IMR-90 (cell line): Measurements from ENCODE around the gene E2F4. TPM values are rescaled to one million over a fixed set of nuclear protein-coding genes. Genes with fewer than 3 reads are reported as not detected.
A peak's percentile ranks its signal among the peaks of the same experiment; 100 is the strongest.

Experiments used
- ATAC-seq: fragments of 200-7000 bp; cut with Tn5 transposase; 2 replicates; pipeline ENCODE4 v1.9.1; 2020; ENCODE audit warnings: low read depth, mild to moderate bottlenecking, moderate library complexity
- BruUV-seq: library from RNA; stranded (reverse); fragments of 400-500 nt; replicated peaks from 2 replicates; lab custom pipeline; 2021; lab: Mats Ljungman, UMichigan
- CTCF ChIA-PET: fragments of 300-600 bp; formaldehyde crosslinking; extraction: SDS; loops from one replicate; lab custom pipeline; 2021; ENCODE audit warnings: antibody characterized with exemption; lab: Yijun Ruan, JAX
- POLR2A ChIA-PET: fragments of 300-600 bp; sonication (Branson Sonifier 250); formaldehyde crosslinking; loops from one replicate; lab custom pipeline; 2022; ENCODE audit warnings: antibody characterized with exemption; ENCODE audit not compliant: unreplicated experiment; lab: Charles Lee
- DNase-seq: peaks from one replicate; pipeline ENCODE4 v3.0.0; 2013
- H2AFZ ChIP-seq: replicated peaks from 2 replicates; pipeline ENCODE3; 2013; ENCODE audit warnings: low read length, mild to moderate bottlenecking; ENCODE audit not compliant: poor library complexity
- H2AK5ac ChIP-seq: 2 replicates; pipeline ENCODE4 v1.6.1; 2013; ENCODE audit warnings: low read depth, low read length, inconsistent platforms
- H2AK9ac ChIP-seq: replicated peaks from 2 replicates; pipeline ENCODE3; 2013; ENCODE audit warnings: mild to moderate bottlenecking, low read depth, low read length, moderate library complexity; ENCODE audit not compliant: poor library complexity
- H2BK120ac ChIP-seq: 2 replicates; pipeline ENCODE4 v1.6.1; 2013; ENCODE audit warnings: low read depth, low read length, inconsistent platforms
- H2BK15ac ChIP-seq: 3 replicates; pipeline ENCODE4 v1.6.1; 2013; ENCODE audit warnings: low read depth, low read length, inconsistent platforms
- H2BK20ac ChIP-seq: 2 replicates; pipeline ENCODE4 v1.6.1; 2013; ENCODE audit warnings: low read depth, mild to moderate bottlenecking, inconsistent platforms, low read length, moderate library complexity
- H2BK5ac ChIP-seq: 2 replicates; pipeline ENCODE4 v1.6.1; 2013; ENCODE audit warnings: mild to moderate bottlenecking, low read depth, low read length, inconsistent platforms; ENCODE audit not compliant: poor library complexity, severe bottlenecking
- H3K14ac ChIP-seq: replicated peaks from 2 replicates; pipeline ENCODE4 v1.6.1; 2013; ENCODE audit warnings: low read depth, low read length, inconsistent platforms
- H3K18ac ChIP-seq: 2 replicates; pipeline ENCODE4 v1.6.1; 2013; ENCODE audit warnings: low read depth, low read length, control low read depth
- H3K23ac ChIP-seq: 2 replicates; pipeline ENCODE4 v1.6.1; 2013; ENCODE audit warnings: low read depth, low read length, inconsistent platforms
- H3K27ac ChIP-seq: 2 replicates; pipeline ENCODE4 v1.5.1; 2013; ENCODE audit warnings: mild to moderate bottlenecking, control low read depth, low read length; ENCODE audit not compliant: insufficient read depth
- H3K27me3 ChIP-seq: 2 replicates; pipeline ENCODE4 v1.6.1; 2013; ENCODE audit warnings: low read length; ENCODE audit not compliant: control insufficient read depth, insufficient read depth
- H3K36me3 ChIP-seq: 2 replicates; pipeline ENCODE4 v1.6.1; 2013; ENCODE audit warnings: low read length, mixed read lengths; ENCODE audit not compliant: control insufficient read depth, insufficient read depth
- H3K4ac ChIP-seq: 2 replicates; pipeline ENCODE4 v1.6.1; 2013; ENCODE audit warnings: low read depth, low read length, inconsistent platforms
- H3K4me1 ChIP-seq: 2 replicates; pipeline ENCODE4 v1.6.1; 2013; ENCODE audit warnings: low read length, mixed read lengths; ENCODE audit not compliant: control insufficient read depth, insufficient read depth
- H3K4me2 ChIP-seq: 2 replicates; pipeline ENCODE4 v1.6.1; 2013; ENCODE audit warnings: low read depth, mild to moderate bottlenecking, control low read depth, low read length, moderate library complexity
- H3K4me3 ChIP-seq: 2 replicates; pipeline ENCODE4 v1.5.1; 2013; ENCODE audit warnings: low read depth, mild to moderate bottlenecking, control low read depth, low read length, moderate library complexity; ENCODE audit not compliant: insufficient read depth
- H3K56ac ChIP-seq: 2 replicates; pipeline ENCODE4 v1.6.1; 2013; ENCODE audit warnings: low read length, inconsistent platforms; ENCODE audit not compliant: insufficient read depth; ENCODE audit errors: extremely low read depth
- H3K79me1 ChIP-seq, 2 experiments: 2 replicates each; pipeline ENCODE4 v1.6.1; 2013; ENCODE audit warnings: low read length in 2 of 2, inconsistent platforms in 1 of 2, low read depth in 1 of 2
- H3K9ac ChIP-seq: 2 replicates; pipeline ENCODE4 v1.6.1; 2013; ENCODE audit warnings: low read depth, low read length, control low read depth
- H3K9me1 ChIP-seq: 2 replicates; pipeline ENCODE4 v1.6.1; 2013; ENCODE audit warnings: low read length, inconsistent platforms; ENCODE audit not compliant: insufficient read depth
- H3K9me3 ChIP-seq: 2 replicates; pipeline ENCODE4 v1.6.1; 2013; ENCODE audit warnings: low read length; ENCODE audit not compliant: control insufficient read depth, insufficient read depth
- H4K20me1 ChIP-seq: 2 replicates; pipeline ENCODE4 v1.6.1; 2013; ENCODE audit warnings: low read length, inconsistent platforms; ENCODE audit not compliant: insufficient read depth
- H4K5ac ChIP-seq: 2 replicates; pipeline ENCODE4 v1.6.1; 2013; ENCODE audit warnings: mild to moderate bottlenecking, low read depth, low read length, control low read depth
- H4K8ac ChIP-seq, 2 experiments: 2 replicates each; pipeline ENCODE4 v1.6.1; 2013; ENCODE audit warnings: low read depth in 2 of 2, low read length in 2 of 2, control low read depth in 1 of 2, inconsistent platforms in 1 of 2
- H4K91ac ChIP-seq: 2 replicates; pipeline ENCODE4 v1.6.1; 2013; ENCODE audit warnings: low read depth, low read length, inconsistent platforms; ENCODE audit not compliant: insufficient read depth
- BHLHE40 ChIP-seq: fragments of 150-350 bp; IDR thresholded peaks from 2 replicates; pipeline ENCODE4 v1.6.1; 2016; ENCODE audit warnings: mild to moderate bottlenecking, low read depth, low read length
- CEBPB ChIP-seq: IDR thresholded peaks from 2 replicates; pipeline ENCODE4 v1.6.1; 2012; ENCODE audit warnings: low read depth, low read length, improper control_type of control experiment
- FOS ChIP-seq: fragments of 150-350 bp; IDR thresholded peaks from 2 replicates; pipeline ENCODE4 v1.6.1; 2016; ENCODE audit warnings: low read depth, low read length
- MAFK ChIP-seq: IDR thresholded peaks from 2 replicates; pipeline ENCODE4 v1.6.1; 2012; ENCODE audit warnings: low read depth, low read length, improper control_type of control experiment
- POLR2A ChIP-seq: IDR thresholded peaks from 2 replicates; pipeline ENCODE4 v1.6.1; 2012; ENCODE audit warnings: mild to moderate bottlenecking, low read depth, low read length
- RAD21 ChIP-seq: IDR thresholded peaks from 2 replicates; pipeline ENCODE4 v1.6.1; 2012; ENCODE audit warnings: low read length, improper control_type of control experiment
- WGBS, 2 experiments: methylation state at CpG; one replicate each; pipeline versions ENCODE4 v1.1.5 to v1.1.7; 2013; ENCODE audit warnings: missing lambda C conversion rate in 2 of 2; ENCODE audit not compliant: insufficient read length in 1 of 2; ENCODE audit errors: extremely low coverage in 2 of 2; 5-methylcytosine and 5-hydroxymethylcytosine counted together
- dilution Hi-C: fragments of 300-500 bp; cut with HindIII; formaldehyde crosslinking; loops from one replicate; pipeline ENCODE4 v1.14.3; 2018; ENCODE audit warnings: low sequenced_read_pairs; ENCODE audit not compliant: unreplicated experiment
- in situ Hi-C: fragments of 300-500 bp; cut with MboI; formaldehyde crosslinking; loops from 3 replicates; pipeline ENCODE4 v1.14.3; 2019; ENCODE audit warnings: low sequenced_read_pairs, inconsistent platforms, mixed read lengths
- intact Hi-C: fragments of 100-400 bp; cut with micrococcal nuclease; formaldehyde crosslinking; loops from 2 replicates; pipeline ENCODE4 v1.10.0; 2022
- polyA plus RNA-seq, 3 experiments: library from polyadenylated mRNA; depleted of rRNA; stranded (reverse); fragments of >200 nt; gene quantifications; 2 replicates each; pipeline ENCODE4 v1.2.3, GENCODE V29; 2012; ENCODE audit warnings: low replicate concordance in 1 of 3
- total RNA-seq: library from RNA; depleted of rRNA; stranded (reverse); fragments of >200 nt; gene quantifications from 2 replicates; pipeline ENCODE4 v1.2.3, GENCODE V29; 2012

Gene E2F4
- total and polyA plus RNA-seq, 2 of the 4 experiments (the other 2 are of a cell fraction), result 63.4 to 103 TPM

GRCh38 chr16:67226295-67226803 is 34.4 kb downstream of the E2F4 start:
- peak overlapping the region; percentile 95 for H4K5ac ChIP-seq
- intact Hi-C loops, result no loop called here
- dilution Hi-C loops, result no loop called here
- H3K79me1 ChIP-seq, result peaks cover 23 to 54% of the 10 kb centered on the region in 2 experiments
- no peak for TF ChIP-seq MAFK
- TF ChIP-seq CEBPB, result no peak
- TF ChIP-seq BHLHE40, result no peak
- no peak for TF ChIP-seq FOS
- TF ChIP-seq POLR2A, result no peak
- TF ChIP-seq RAD21, result no peak
- peak overlapping the region; percentile 71 for H3K56ac ChIP-seq
- POLR2A ChIA-PET, result interaction anchor here (1.0 to 1.4 kb wide), 2 partner anchors 15 to 28 kb away, joined by 5 read pairs; no protein-coding TSS in a partner anchor
- peak overlapping the region; percentile 91 for H3K4me2 ChIP-seq
- H3K14ac ChIP-seq, result peak overlapping the region; percentile 98
- H2AK5ac ChIP-seq, result peak overlapping the region; percentile 86
- 3% methylated on average over 5 of the region's 12 CpGs; no CpG with 5 or more reads in 1 of the 2 experiments for WGBS, 2 experiments
- ATAC-seq, result no peak
- H3K9me1 ChIP-seq, result peaks cover 12% of the 10 kb centered on the region
- peak overlapping the region; percentile 90 for H3K23ac ChIP-seq
- peak overlapping the region; percentile 40 for H2BK120ac ChIP-seq
- H3K27ac ChIP-seq, result peak overlapping the region; percentile 89
- peaks cover 7% of the 10 kb centered on the region; the same call in 1 of the 2 replicates for H4K20me1 ChIP-seq
- peak overlapping the region; percentile 80 for H3K4me3 ChIP-seq
- no TSS peak for BruUV-seq
- DNase-seq, result no peak
- peak overlapping the region; percentile 97 for H3K4ac ChIP-seq
- peaks cover 34% of the 10 kb centered on the region for H3K36me3 ChIP-seq
- peak overlapping the region; percentile 83 to 97 for H4K8ac ChIP-seq
- H3K9ac ChIP-seq, result peak overlapping the region; percentile 93
- in situ Hi-C loops, result no loop called here
- H3K9me3 ChIP-seq, result no peaks in the 10 kb centered on the region
- H2BK20ac ChIP-seq, result no peak overlapping the region
- H2AK9ac ChIP-seq, result peak overlapping the region; percentile 93
- no peaks in the 10 kb centered on the region for H3K27me3 ChIP-seq
- H2BK15ac ChIP-seq, result peak overlapping the region; percentile 9; the same call in 1 of the 3 replicates
- H2AFZ ChIP-seq, result peak overlapping the region; percentile 97
- H3K4me1 ChIP-seq, result peaks cover 12% of the 10 kb centered on the region
- peak overlapping the region; percentile 93 for H4K91ac ChIP-seq
- CTCF ChIA-PET, result no interaction called here
- H2BK5ac ChIP-seq, result peak overlapping the region; percentile 90
- peak overlapping the region; percentile 78 for H3K18ac ChIP-seq
